HepG2 (cell line): ENCODE results near the gene PRUNE1. TPM values are rescaled to one million over a fixed set of nuclear protein-coding genes. Genes with fewer than 3 reads are reported as not detected.

Source experiments
- ADNP ChIP-seq: sonication (generic); formaldehyde crosslinking; IDR thresholded peaks from 2 replicates; pipeline ENCODE4 v1.4.0; 2020; ENCODE audit warnings: missing genetic modification reagents
- ATF1 ChIP-seq: IDR thresholded peaks from 2 replicates; pipeline ENCODE4 v1.6.1; 2016; ENCODE audit warnings: mild to moderate bottlenecking, control low read depth
- CBX1 ChIP-seq: IDR thresholded peaks from one replicate; pipeline ENCODE4 v1.6.1; 2016; ENCODE audit warnings: antibody characterized with exemption, low read depth
- EHMT2 ChIP-seq: fragments of 200-600 bp; sonication (generic); IDR thresholded peaks from 2 replicates; pipeline ENCODE4 v1.7.0; 2017; ENCODE audit warnings: antibody characterized with exemption, low read depth, low read length, borderline replicate concordance
- FOSL1 ChIP-seq: sonication (generic); formaldehyde crosslinking; IDR thresholded peaks from 2 replicates; pipeline ENCODE4 v1.9.0; 2021; ENCODE audit warnings: missing genetic modification reagents, borderline replicate concordance
- FOXP4 ChIP-seq: sonication (generic); formaldehyde crosslinking; IDR thresholded peaks from 2 replicates; pipeline ENCODE4 v1.4.0; 2020; ENCODE audit warnings: missing genetic modification reagents
- GMEB2 ChIP-seq: IDR thresholded peaks from 2 replicates; pipeline ENCODE4 v1.6.1; 2016; ENCODE audit warnings: missing biosample characterization, missing genetic modification reagents, low read depth
- HBP1 ChIP-seq: IDR thresholded peaks from 2 replicates; pipeline ENCODE4 v1.6.1; 2016; ENCODE audit warnings: low read depth, control low read depth
- HNRNPUL1 ChIP-seq: fragments of 200-400 bp; formaldehyde crosslinking; IDR thresholded peaks from 2 replicates; pipeline ENCODE4 v1.6.1; 2017; ENCODE audit warnings: low read depth, mild to moderate bottlenecking, low read length, moderate library complexity
- KLF12 ChIP-seq: sonication (generic); formaldehyde crosslinking; IDR thresholded peaks from 2 replicates; pipeline ENCODE4 v1.4.0; 2020; ENCODE audit warnings: missing genetic modification reagents, borderline replicate concordance
- LRRFIP1 ChIP-seq: sonication (generic); formaldehyde crosslinking; conservative IDR thresholded peaks from 2 replicates; pipeline ENCODE4 v1.4.0; 2020; ENCODE audit warnings: missing genetic modification reagents
- MAF1 ChIP-seq: sonication (generic); formaldehyde crosslinking; IDR thresholded peaks from 2 replicates; pipeline ENCODE4 v1.5.0; 2020; ENCODE audit warnings: missing genetic modification reagents, borderline replicate concordance
- NR1H2 ChIP-seq: sonication (generic); formaldehyde crosslinking; IDR thresholded peaks from 2 replicates; pipeline ENCODE4 v1.8.1; 2022; ENCODE audit warnings: low read depth, missing genetic modification reagents, borderline replicate concordance
- PHF21A ChIP-seq: sonication (generic); formaldehyde crosslinking; IDR thresholded peaks from 2 replicates; pipeline ENCODE4 v1.5.0; 2020; ENCODE audit warnings: mild to moderate bottlenecking, missing genetic modification reagents
- SNAI1 ChIP-seq: sonication (generic); formaldehyde crosslinking; IDR thresholded peaks from 2 replicates; pipeline ENCODE4 v1.5.0; 2020; ENCODE audit warnings: mild to moderate bottlenecking, missing genetic modification reagents, borderline replicate concordance
- SNAPC2 ChIP-seq: sonication (generic); formaldehyde crosslinking; IDR thresholded peaks from 2 replicates; pipeline ENCODE4 v1.8.1; 2022; ENCODE audit warnings: mild to moderate bottlenecking, missing genetic modification reagents
- TBX3 ChIP-seq: fragments of 450-650 bp; IDR thresholded peaks from 2 replicates; pipeline ENCODE4 v1.6.1; 2017; ENCODE audit warnings: antibody characterized with exemption, mild to moderate bottlenecking, inconsistent platforms, borderline replicate concordance
- TP53 ChIP-seq: sonication (generic); formaldehyde crosslinking; conservative IDR thresholded peaks from 2 replicates; pipeline ENCODE4 v1.4.0; 2020; ENCODE audit warnings: missing genetic modification reagents
- ZBTB2 ChIP-seq: sonication (generic); formaldehyde crosslinking; IDR thresholded peaks from 2 replicates; pipeline ENCODE4 v1.8.0; 2022; ENCODE audit warnings: low read depth, missing genetic modification reagents
- ZFP62 ChIP-seq: sonication (generic); formaldehyde crosslinking; IDR thresholded peaks from 2 replicates; pipeline ENCODE4 v1.4.0; 2020; ENCODE audit warnings: missing genetic modification reagents
- ZZZ3 ChIP-seq: sonication (generic); formaldehyde crosslinking; IDR thresholded peaks from 2 replicates; pipeline ENCODE4 v1.4.0; 2020; ENCODE audit warnings: missing genetic modification reagents, mild to moderate bottlenecking, borderline replicate concordance
- polyA plus RNA-seq, 8 experiments: library from polyadenylated mRNA; depleted of rRNA in 3 of 8; stranded (reverse) in 7 of 8; unstranded in 1 of 8; fragments of >200 nt; fragmentation: Illumina TruSeq in 4 of 8; extraction: Trizol in 4 of 8; gene quantifications; 2 replicates each; pipeline versions ENCODE4 v1.2.1 to v1.2.3, GENCODE V29; 2011 to 2016; ENCODE audit warnings: low read depth in 4 of 8, missing spikeins in 1 of 8, mixed read lengths in 1 of 8; ENCODE audit not compliant: insufficient read depth in 1 of 8
- total RNA-seq, 5 experiments: library from RNA; depleted of rRNA; stranded (reverse); fragments of >200 nt; fragmentation: Illumina TruSeq; extraction: Trizol; gene quantifications; 2 replicates each; pipeline ENCODE4 v1.2.3, GENCODE V29; 2016; ENCODE audit warnings: low read depth in 1 of 5

Gene PRUNE1
- total and polyA plus RNA-seq, 2 of the 13 experiments (the other 11 are each of a cell fraction or from before 2014, with no cell fraction given): 19.0 to 31.9 TPM

GRCh38 chr1:150971583-150972416 is 36.4 kb upstream of the PRUNE1 start (continued):
- no peak for TF ChIP-seq FOXP4 (CRISPR knock-in tag)
- TF ChIP-seq CBX1: no peak
- no peak for TF ChIP-seq ZBTB2 (CRISPR knock-in tag)
- TF ChIP-seq SNAPC2 (CRISPR knock-in tag): no peak
- TF ChIP-seq GMEB2 (CRISPR knock-in tag): no peak
- no peak for TF ChIP-seq NR1H2 (CRISPR knock-in tag)
- no peak for TF ChIP-seq ADNP
- TF ChIP-seq PHF21A (CRISPR knock-in tag): no peak; the same call in 1 of the 2 replicates
- no peak for TF ChIP-seq TP53
- no peak for TF ChIP-seq ZZZ3 (CRISPR knock-in tag)
- TF ChIP-seq FOSL1 (CRISPR knock-in tag): no peak
- no peak for TF ChIP-seq ATF1
- no peak for TF ChIP-seq KLF12
- TF ChIP-seq HNRNPUL1: no peak
- TF ChIP-seq LRRFIP1 (CRISPR knock-in tag): no peak
- no peak for TF ChIP-seq MAF1 (CRISPR knock-in tag)
- TF ChIP-seq EHMT2: peak; percentile 54; the same call in 1 of the 2 replicates
- TF ChIP-seq SNAI1 (CRISPR knock-in tag): no peak
- TF ChIP-seq HBP1 (CRISPR knock-in tag): peak; percentile 40; the same call in 1 of the 2 replicates
- TF ChIP-seq ZFP62 (CRISPR knock-in tag): no peak
- no peak for TF ChIP-seq TBX3
